ENCODE results near the gene TMEFF1. TPM values are rescaled to one million over a fixed set of nuclear protein-coding genes. Genes with fewer than 3 reads are reported as not detected.
"Not testable (repeated sequence)": the region's sequence is repeated elsewhere in the genome, so short reads cannot be mapped to it uniquely, and the experiment has no call there.

TMEFF1 gene
- total RNA-seq, 2 donors from 2014 or later: not detected

GRCh38 chr9:100432736-100433135 lies 40.2 kb upstream of the TMEFF1 start:
- H3K4me3 ChIP-seq: no peak overlapping the region
- peaks cover 12% of the 10 kb centered on the region for H3K4me1 ChIP-seq
- no peak overlapping the region for H3K27ac ChIP-seq
- no peak for TF ChIP-seq POLR2A (IDR thresholded peaks at IDR 0.05)
- TF ChIP-seq CTCF (IDR thresholded peaks at IDR 0.05): no peak
- ATAC-seq (no peak), DNase-seq (no peak)
- no peaks in the 10 kb centered on the region for H3K9me3 ChIP-seq
- intact Hi-C loops (cut with DNase I): no loop called here
- H3K36me3 ChIP-seq (replicated peaks in 1 of 2; ENCODE audit: insufficient read depth in 1 of 2, low read depth in 2 of 2): no peaks in the 10 kb centered on the region
- no peaks in the 10 kb centered on the region for H3K27me3 ChIP-seq
- WGBS, 2 donors: 97 to 98% methylated on average over 3 of the region's 3 CpGs

DNA sequence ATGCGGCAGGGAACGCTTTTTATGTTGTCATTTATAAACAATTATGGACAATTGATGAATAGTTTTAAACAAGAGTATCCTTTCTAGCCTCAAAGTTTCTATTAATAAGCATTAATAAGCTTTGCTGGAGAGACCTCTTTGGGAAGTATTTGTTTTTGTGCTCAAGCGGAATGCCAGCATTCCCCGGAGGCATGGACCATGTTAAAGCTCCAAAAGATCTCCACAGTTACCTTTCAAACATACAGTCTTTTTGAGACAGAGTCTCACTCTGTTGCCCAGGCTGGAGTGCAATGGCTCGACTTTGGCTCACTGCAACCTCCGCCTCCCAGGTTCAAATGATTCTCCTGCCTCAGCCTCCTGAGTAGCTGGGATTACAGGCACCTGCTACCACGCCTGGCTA lies 36.4 kb upstream of the TMEFF1 start:
- H3K27me3 ChIP-seq: no peaks in the 10 kb centered on the region
- no peak for DNase-seq

GRCh38 chr9:100437860-100438805 lies 34.8 kb upstream of the TMEFF1 start:
- H3K9me3 ChIP-seq: no peaks in the 10 kb centered on the region
- H3K4me1 ChIP-seq: no peaks in the 10 kb centered on the region
- H3K4me3 ChIP-seq: no peak overlapping the region
- H3K36me3 ChIP-seq (replicated peaks in 1 of 2; ENCODE audit: insufficient read depth in 1 of 2, low read depth in 2 of 2): no peaks in the 10 kb centered on the region
- DNase-seq: peak; percentile 71 to 79 (median 77)
- TF ChIP-seq CTCF (IDR thresholded peaks at IDR 0.05): peak; percentile 77 to 98 (median 81)
- TF ChIP-seq POLR2A (IDR thresholded peaks at IDR 0.05): no peak
- no peak overlapping the region for H3K27ac ChIP-seq
- 67 to 80% methylated on average over 1 of the region's 1 CpG for WGBS, 2 donors
- no peaks in the 10 kb centered on the region for H3K27me3 ChIP-seq
- intact Hi-C loops (cut with DNase I): no loop called here
- ATAC-seq: peak; percentile 71

More for the DNA sequence above, 36.4 kb upstream of the TMEFF1 start:
- TF ChIP-seq CTCF (IDR thresholded peaks at IDR 0.05) (no peak), POLR2A (IDR thresholded peaks at IDR 0.05) (no peak)
- H3K27ac ChIP-seq: no peak overlapping the region
- intact Hi-C loops (cut with DNase I): no loop called here
- no peaks in the 10 kb centered on the region for H3K36me3 ChIP-seq (replicated peaks in 1 of 2; ENCODE audit: insufficient read depth in 1 of 2, low read depth in 2 of 2)
- H3K9me3 ChIP-seq: no peaks in the 10 kb centered on the region
- no peak overlapping the region for H3K4me3 ChIP-seq
- no peak for ATAC-seq
- no peaks in the 10 kb centered on the region for H3K4me1 ChIP-seq
- WGBS, 2 donors: 86 to 92% methylated on average over 7 of the region's 7 CpGs

DNA sequence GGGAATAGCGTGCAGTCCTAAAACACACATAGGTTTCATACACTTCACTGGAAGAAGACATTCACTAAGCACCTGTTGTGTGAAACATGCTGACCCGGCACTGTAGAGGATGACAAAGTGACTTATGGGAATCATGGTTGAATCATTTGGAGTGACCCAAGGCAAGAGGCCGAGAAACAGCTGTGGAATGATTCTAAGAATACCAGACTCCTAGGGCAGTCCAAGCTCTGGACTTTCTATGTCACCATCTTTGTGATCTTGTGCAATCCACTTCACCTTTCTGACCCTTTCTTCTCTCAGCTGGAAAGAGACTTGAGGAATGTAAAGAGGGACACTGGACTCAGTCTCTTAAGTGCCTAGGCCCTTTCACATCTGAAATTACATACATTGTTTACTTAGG lies 32.9 kb upstream of the TMEFF1 start:
- DNase-seq: peak in 1 of 4 donors; percentile 6
- H3K27ac ChIP-seq: no peak overlapping the region
- no peaks in the 10 kb centered on the region for H3K36me3 ChIP-seq (replicated peaks in 1 of 2; ENCODE audit: insufficient read depth in 1 of 2, low read depth in 2 of 2)
- TF ChIP-seq POLR2A (IDR thresholded peaks at IDR 0.05) (no peak), CTCF (IDR thresholded peaks at IDR 0.05) (no peak)
- H3K4me1 ChIP-seq: no peaks in the 10 kb centered on the region
- ATAC-seq: no peak
- no peaks in the 10 kb centered on the region for H3K27me3 ChIP-seq
- no peak overlapping the region for H3K4me3 ChIP-seq
- 94% methylated on average over 3 of the region's 3 CpGs for WGBS, 2 donors
- no peaks in the 10 kb centered on the region for H3K9me3 ChIP-seq
- intact Hi-C loops (cut with DNase I): no loop called here

DNA sequence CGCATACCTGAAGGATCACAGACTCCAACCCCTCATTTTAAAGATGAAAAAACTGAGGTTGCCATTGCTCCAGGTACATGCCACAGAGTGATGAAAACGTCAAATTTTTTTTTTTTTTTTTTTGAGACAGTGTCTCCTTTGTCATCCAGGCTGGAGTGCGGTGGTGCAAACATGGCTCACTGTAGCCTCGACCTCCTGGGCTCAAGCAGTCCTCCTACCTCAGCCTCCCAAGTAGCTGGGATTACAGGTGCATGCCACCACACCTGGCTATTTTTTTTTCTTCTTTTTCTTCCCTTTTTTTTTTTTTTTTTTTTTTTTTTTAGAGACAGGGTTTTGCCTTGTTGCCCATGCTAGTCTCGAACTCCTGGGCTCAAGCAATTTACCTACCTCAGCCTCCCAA lies 32.5 kb upstream of the TMEFF1 start:
- DNase-seq; H3K36me3 ChIP-seq (replicated peaks in 1 of 2; ENCODE audit: insufficient read depth in 1 of 2, low read depth in 2 of 2); ATAC-seq; intact Hi-C loops (cut with DNase I); H3K9me3 ChIP-seq; H3K4me1 ChIP-seq; H3K27me3 ChIP-seq; H3K27ac ChIP-seq; H3K4me3 ChIP-seq: not testable (repeated sequence)
- WGBS, 2 donors: 92 to 98% methylated on average over 5 of the region's 5 CpGs

Data from body of pancreas (tissue), 4 donors.